Breast epithelium (tissue), 3 donors: Measurements from ENCODE around the gene PDZD8.

Experiments used
- CTCF ChIP-seq, 3 donors: fragments of 450-650 bp; IDR thresholded peaks; one replicate each; pipeline ENCODE4 v1.5.1; 2016 to 2017; ENCODE audit warnings: antibody characterized with exemption in 3 of 3, mild to moderate bottlenecking in 3 of 3, moderate library complexity in 3 of 3
- POLR2A ChIP-seq: fragments of 450-650 bp; IDR thresholded peaks from one replicate; pipeline ENCODE4 v1.6.1; 2016; ENCODE audit warnings: antibody characterized with exemption, mild to moderate bottlenecking, moderate library complexity

GRCh38 chr10:117334066-117334465 lies 41.2 kb downstream of the PDZD8 start:
- TF ChIP-seq POLR2A (no peak), CTCF (IDR thresholded peaks at IDR 0.05) (no peak)
